Large intestine (tissue), 3 donors: ENCODE measurements around the gene FSTL4. TPM values are rescaled to one million over a fixed set of nuclear protein-coding genes. Genes with fewer than 3 reads are reported as not detected.

Experiments
- DNase-seq, 2 donors: peaks; one replicate each; pipeline versions ENCODE4 v3.0.0 to v3.0.0-alpha.2; 2013
- H3K27ac ChIP-seq: one replicate; pipeline ENCODE4 v1.5.1; 2013; ENCODE audit warnings: low read length
- H3K27me3 ChIP-seq: 2 replicates; pipeline ENCODE4 v1.6.1; 2013; ENCODE audit warnings: low read length; ENCODE audit not compliant: control insufficient read depth, insufficient read depth
- H3K36me3 ChIP-seq: 2 replicates; pipeline ENCODE4 v1.6.1; 2013; ENCODE audit warnings: low read length; ENCODE audit not compliant: control insufficient read depth, insufficient read depth
- H3K4me1 ChIP-seq: one replicate; pipeline ENCODE4 v1.6.1; 2013; ENCODE audit warnings: low read length; ENCODE audit not compliant: control insufficient read depth, insufficient read depth
- H3K4me3 ChIP-seq: one replicate; pipeline ENCODE4 v1.5.1; 2013; ENCODE audit warnings: low read length
- H3K9me3 ChIP-seq: one replicate; pipeline ENCODE4 v1.6.1; 2013; ENCODE audit warnings: mild to moderate bottlenecking, low read depth, low read length, moderate library complexity; ENCODE audit not compliant: control insufficient read depth
- WGBS: methylation state at CpG from one replicate; pipeline ENCODE4 v1.1.5; 2013; ENCODE audit warnings: low lambda C conversion rate; ENCODE audit not compliant: insufficient coverage; 5-methylcytosine and 5-hydroxymethylcytosine counted together
- polyA plus RNA-seq: library from polyadenylated mRNA; unstranded; fragments of 120-200 nt; gene quantifications from one replicate; pipeline ENCODE4 v1.2.1, GENCODE V29; 2013

FSTL4 gene
- polyA plus RNA-seq, 1 donor, result 1.4 TPM

DNA sequence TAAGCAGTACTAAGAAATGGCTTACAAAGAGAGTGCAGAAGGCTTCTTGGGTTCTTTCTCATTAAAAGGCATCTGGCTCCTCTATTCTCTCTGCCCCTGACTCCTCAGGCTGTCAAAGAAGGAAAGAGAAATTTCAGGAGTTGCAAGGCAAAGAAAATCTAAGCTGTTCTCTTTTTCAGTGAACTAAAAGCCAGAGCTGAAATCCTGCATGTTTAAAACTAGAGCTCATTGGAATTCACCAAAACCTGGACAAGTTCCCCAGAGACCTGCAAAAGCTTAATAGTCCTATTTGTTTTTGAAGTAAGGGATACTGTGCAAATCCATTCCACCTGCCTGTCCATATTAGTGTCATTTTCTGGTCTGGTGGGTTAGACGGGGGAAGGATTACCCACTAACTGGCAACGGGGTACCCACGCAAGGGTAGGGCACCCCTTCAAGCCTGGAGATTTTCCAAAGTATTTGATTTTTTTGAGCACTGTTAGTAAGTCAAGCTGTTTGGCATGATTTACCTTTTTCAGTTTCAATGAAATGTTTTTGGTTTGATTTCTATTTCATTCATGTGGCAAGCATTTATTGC, 179.3 kb downstream of the FSTL4 start:
- WGBS, result no CpG with 5 or more reads among the region's 3 CpGs
- no peak overlapping the region for H3K27ac ChIP-seq

GRCh38 chr5:133431326-133431865, 180.9 kb downstream of the FSTL4 start:
- Histone ChIP-seq H3K4me1 (no peaks in the 10 kb centered on the region), H3K4me3 (no peak overlapping the region), H3K9me3 (no peaks in the 10 kb centered on the region), H3K36me3 (no peaks in the 10 kb centered on the region), H3K27ac (no peak overlapping the region), H3K27me3 (peaks cover 17% of the 10 kb centered on the region)
- WGBS, result no CpG with 5 or more reads among the region's 2 CpGs
- no peak for DNase-seq

More for the DNA sequence above, 179.3 kb downstream of the FSTL4 start:
- Histone ChIP-seq H3K9me3 (no peaks in the 10 kb centered on the region), H3K27me3 (peaks cover 20% of the 10 kb centered on the region), H3K4me3 (no peak overlapping the region), H3K36me3 (no peaks in the 10 kb centered on the region), H3K4me1 (no peaks in the 10 kb centered on the region)
- no peak for DNase-seq

DNA sequence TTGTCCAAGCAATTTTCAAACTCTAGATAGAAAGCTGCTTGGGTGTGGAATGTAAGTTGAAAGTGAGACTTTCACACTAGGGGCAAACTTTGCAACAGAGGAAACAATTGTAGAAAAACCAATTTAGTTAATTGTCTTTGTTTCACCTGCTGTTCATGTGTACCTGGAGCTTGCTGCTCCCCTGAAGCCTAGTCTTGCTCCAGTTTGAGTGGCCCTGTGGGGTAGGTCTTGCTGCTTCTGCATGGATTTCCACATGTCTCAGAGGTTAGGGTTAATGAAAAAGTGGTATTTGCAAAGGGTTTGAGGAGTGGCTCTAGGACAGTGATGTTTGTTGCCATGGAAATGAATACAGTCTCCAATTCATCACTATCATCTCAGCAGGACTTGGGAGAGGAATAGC, 182.2 kb downstream of the FSTL4 start:
- Histone ChIP-seq H3K4me1 (no peaks in the 10 kb centered on the region), H3K4me3 (no peak overlapping the region), H3K36me3 (no peaks in the 10 kb centered on the region), H3K9me3 (no peaks in the 10 kb centered on the region), H3K27me3 (peaks cover 19% of the 10 kb centered on the region), H3K27ac (no peak overlapping the region)
- DNase-seq, result no peak

DNA sequence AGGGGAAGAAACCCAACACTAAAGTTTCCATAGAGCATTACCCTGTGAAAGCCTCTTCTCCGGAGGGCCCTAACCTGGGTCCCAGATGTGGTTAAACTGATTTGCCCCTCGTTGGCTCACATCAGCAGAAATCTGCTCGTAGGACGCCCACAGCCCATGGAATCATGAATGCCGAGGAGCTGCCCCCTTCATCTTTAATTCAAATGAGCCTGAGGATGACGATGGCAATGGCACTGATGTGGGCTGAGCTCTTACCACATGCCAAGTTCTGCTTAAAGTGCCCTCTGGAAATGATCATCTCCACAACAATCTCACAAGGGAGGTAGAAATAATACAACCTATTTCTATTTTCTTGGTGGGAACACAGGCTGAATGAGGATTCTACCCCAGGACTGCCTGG, 183.3 kb downstream of the FSTL4 start:
- Histone ChIP-seq H3K27me3 (peaks cover 19% of the 10 kb centered on the region), H3K36me3 (no peaks in the 10 kb centered on the region), H3K4me3 (no peak overlapping the region), H3K4me1 (no peaks in the 10 kb centered on the region), H3K9me3 (no peaks in the 10 kb centered on the region), H3K27ac (no peak overlapping the region)
- WGBS, result no CpG with 5 or more reads among the region's 6 CpGs
- DNase-seq, result no peak

DNA sequence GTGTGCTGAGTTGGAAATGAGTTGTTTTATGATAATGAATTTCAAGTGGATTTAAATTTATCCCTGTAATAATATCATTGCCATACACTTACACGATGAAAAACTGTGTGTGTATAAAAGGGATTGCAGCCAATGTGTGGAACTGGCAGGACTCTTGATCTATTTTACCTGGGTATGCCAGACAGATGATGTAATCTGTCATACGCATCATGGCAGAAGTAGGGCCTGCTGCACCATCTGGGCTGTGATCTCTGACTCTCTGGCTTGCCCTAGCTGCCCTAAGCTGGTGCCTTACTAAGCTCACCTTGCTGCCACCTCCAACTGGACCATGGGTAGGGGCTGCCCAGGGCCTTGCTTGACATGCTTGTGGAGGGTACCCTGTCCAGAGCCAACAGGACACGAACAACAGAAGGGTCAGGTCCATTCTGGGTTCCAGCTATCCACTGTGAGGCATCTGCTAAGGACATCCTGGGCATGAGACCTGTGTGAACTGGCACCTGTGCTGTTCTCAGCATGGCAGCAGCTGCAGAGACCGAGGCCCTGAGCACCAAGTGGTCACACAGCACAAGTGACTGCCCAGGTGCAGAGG, 184.2 kb downstream of the FSTL4 start:
- H3K4me1 ChIP-seq, result no peaks in the 10 kb centered on the region
- no peaks in the 10 kb centered on the region for H3K36me3 ChIP-seq
- H3K27ac ChIP-seq, result no peak overlapping the region
- DNase-seq, result no peak
- H3K27me3 ChIP-seq, result peaks cover 20% of the 10 kb centered on the region
- H3K4me3 ChIP-seq, result no peak overlapping the region
- no CpG with 5 or more reads among the region's 4 CpGs for WGBS
- H3K9me3 ChIP-seq, result no peaks in the 10 kb centered on the region

DNA sequence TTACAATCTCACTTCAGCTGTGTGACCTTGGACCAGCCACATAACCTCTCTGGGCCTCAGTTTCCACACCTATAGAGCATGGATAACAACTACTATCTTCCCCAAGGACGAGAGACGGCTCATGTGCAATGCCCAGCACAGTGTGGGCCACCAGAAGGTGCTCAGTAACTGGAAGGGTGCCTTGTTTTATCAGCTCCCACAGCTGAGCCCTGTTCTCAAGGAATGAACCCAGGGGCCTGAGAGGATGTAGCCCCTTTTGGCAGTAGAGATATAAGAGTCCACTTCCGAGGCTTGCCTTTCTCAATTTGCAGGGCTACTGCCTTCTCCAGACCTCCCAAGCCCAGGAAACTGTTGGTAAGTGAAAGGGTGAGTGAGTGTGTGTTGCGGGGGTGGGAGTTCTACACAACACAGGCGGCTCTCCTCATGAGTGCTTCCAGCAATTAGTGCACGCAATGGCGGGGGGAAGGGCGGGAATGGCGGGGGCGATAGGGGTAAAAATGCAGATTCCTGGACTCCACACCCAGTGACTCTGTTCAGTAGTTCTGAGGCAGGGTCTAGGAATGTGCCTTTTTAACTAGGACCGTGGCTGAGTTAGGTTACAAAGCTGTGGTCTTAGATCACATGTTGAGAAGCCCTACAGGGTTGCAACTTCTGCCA, 185.1 kb downstream of the FSTL4 start:
- no peak overlapping the region for H3K4me3 ChIP-seq

DNA sequence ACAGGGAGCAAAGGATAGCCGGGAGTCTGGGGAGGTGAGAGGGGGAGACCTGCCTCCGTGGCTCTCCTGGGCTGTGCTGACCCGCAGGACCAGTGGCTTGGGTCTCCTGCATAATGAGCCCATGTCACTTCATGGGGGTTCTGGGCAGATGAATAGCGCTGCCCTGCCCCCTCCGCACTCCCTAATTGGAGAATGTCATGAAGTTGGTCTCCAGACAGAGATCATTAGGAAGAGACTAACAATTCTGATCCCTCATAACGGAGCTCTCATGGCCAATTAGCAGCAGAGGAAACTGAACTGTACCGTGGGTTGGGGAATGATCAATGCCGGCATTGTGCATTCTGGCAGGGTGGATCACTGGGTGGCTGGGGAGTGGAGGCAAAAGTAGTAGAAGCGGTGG, 186.1 kb downstream of the FSTL4 start:
- no peak overlapping the region for H3K27ac ChIP-seq
- WGBS, result no CpG with 5 or more reads among the region's 9 CpGs

More for the DNA sequence above, 185.1 kb downstream of the FSTL4 start:
- H3K9me3 ChIP-seq, result no peaks in the 10 kb centered on the region
- no peak for DNase-seq
- H3K27me3 ChIP-seq, result peaks cover 22% of the 10 kb centered on the region
- H3K36me3 ChIP-seq, result no peaks in the 10 kb centered on the region
- H3K4me1 ChIP-seq, result no peaks in the 10 kb centered on the region
- no CpG with 5 or more reads among the region's 11 CpGs for WGBS
- H3K27ac ChIP-seq, result no peak overlapping the region

DNA sequence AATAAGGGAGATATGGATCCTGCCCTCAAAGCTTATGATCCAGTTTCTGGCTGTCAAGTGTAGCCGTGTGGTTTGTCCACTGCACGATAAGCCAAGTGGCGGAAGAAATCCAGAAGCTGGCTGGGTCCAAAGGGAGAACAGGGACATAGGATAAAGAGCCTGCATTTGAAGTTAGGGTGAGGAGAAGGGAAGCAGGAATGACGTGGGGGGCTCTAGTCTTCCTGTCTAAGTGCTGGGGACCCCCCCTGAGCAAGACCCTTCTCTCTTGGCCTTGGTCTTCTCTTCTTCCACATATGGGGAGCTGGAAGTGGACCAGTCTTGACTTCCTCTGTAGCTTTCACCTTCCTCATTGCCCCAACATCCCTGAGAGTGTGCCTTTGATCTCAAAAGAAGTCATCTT, 186.6 kb downstream of the FSTL4 start:
- no peak overlapping the region for H3K27ac ChIP-seq
- no peak overlapping the region for H3K4me3 ChIP-seq
- H3K27me3 ChIP-seq, result peaks cover 21% of the 10 kb centered on the region
- H3K4me1 ChIP-seq, result no peaks in the 10 kb centered on the region
- H3K36me3 ChIP-seq, result no peaks in the 10 kb centered on the region
- WGBS, result no CpG with 5 or more reads among the region's 4 CpGs
- H3K9me3 ChIP-seq, result no peaks in the 10 kb centered on the region
- no peak for DNase-seq

More for the DNA sequence above, 186.1 kb downstream of the FSTL4 start:
- no peaks in the 10 kb centered on the region for H3K4me1 ChIP-seq
- H3K27me3 ChIP-seq, result peaks cover 25% of the 10 kb centered on the region
- no peaks in the 10 kb centered on the region for H3K36me3 ChIP-seq
- no peak for DNase-seq
- H3K9me3 ChIP-seq, result no peaks in the 10 kb centered on the region
- no peak overlapping the region for H3K4me3 ChIP-seq

DNA sequence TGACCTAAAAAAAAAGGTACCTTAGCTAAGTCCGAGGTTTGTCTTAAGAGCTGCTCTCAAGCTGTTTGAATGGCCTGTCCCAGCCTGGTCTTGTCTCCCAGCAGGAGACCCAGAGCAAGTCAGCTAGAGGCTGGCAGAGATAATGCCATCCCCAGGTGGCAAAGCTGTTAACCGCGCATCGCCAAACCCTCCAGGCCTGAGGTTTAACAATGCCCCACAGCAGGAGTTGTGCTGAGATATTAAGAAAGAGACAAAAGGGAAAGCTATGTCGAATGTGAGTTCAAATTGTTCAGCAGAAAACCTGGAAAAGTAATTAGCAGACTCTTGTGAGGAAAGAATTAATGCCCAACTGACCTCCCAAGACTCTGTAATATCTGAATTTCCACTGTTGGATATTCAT, 187.1 kb downstream of the FSTL4 start:
- DNase-seq, result no peak
- Histone ChIP-seq H3K36me3 (no peaks in the 10 kb centered on the region), H3K4me3 (no peak overlapping the region), H3K27me3 (peaks cover 18% of the 10 kb centered on the region), H3K9me3 (no peaks in the 10 kb centered on the region), H3K27ac (no peak overlapping the region), H3K4me1 (no peaks in the 10 kb centered on the region)
- no CpG with 5 or more reads among the region's 5 CpGs for WGBS

- Histone ChIP-seq H3K4me3 (no peak overlapping the region), H3K27me3 (peaks cover 16% of the 10 kb centered on the region), H3K36me3 (no peaks in the 10 kb centered on the region), H3K4me1 (no peaks in the 10 kb centered on the region), H3K9me3 (no peaks in the 10 kb centered on the region), H3K27ac (no peak overlapping the region)
- DNase-seq, result peak; percentile 38 to 48
- 48% methylated on average over 2 of the region's 30 CpGs for WGBS
These were observed 188.6 kb downstream of the FSTL4 start for GRCh38 chr5:133423618-133424282.
